ENCODE results near the gene DENND4C.
"Not testable (repeated sequence)": the region's sequence is repeated elsewhere in the genome, so short reads cannot be mapped to it uniquely, and the experiment has no call there.

DENND4C gene

DNA sequence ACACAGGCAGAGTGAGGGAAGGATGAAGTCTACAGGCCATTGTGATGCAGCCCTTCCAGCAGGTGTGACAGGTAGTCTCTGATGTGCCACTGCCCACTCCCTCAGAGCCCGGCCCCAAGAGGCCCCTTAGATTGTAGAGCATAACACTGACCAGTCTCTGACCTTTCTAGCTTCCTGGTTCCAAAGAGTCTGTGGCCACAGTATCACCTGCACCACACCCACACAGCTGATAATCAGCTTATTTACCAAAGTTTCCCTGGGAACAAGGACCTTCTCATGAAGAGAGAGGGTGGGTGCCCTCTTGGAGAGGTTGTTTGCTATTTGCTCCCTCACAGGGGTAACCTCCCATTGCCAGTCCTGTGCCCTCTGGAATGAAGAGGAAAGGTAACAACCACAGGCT, 167.4 kb downstream of the DENND4C start:
- H3K4me3 ChIP-seq (ENCODE audit: low read depth, low read length) = no peak overlapping the region
- no peak for DNase-seq (ENCODE audit: low read depth)
- in situ Hi-C loops (cut with HindIII; ENCODE audit: low sequenced_read_pairs) = no loop called here
- TF ChIP-seq CTCF (IDR thresholded peaks at IDR 0.05; ENCODE audit: low read depth, low read length, missing control alignments) = no peak

- DNase-seq (ENCODE audit: low read depth); in situ Hi-C loops (cut with HindIII; ENCODE audit: low sequenced_read_pairs); H3K4me3 ChIP-seq (ENCODE audit: low read depth, low read length): not testable (repeated sequence)
These were observed 172.7 kb downstream of the DENND4C start for GRCh38 chr9:19403231-19403630.

- no peak overlapping the region for H3K4me3 ChIP-seq (ENCODE audit: low read depth, low read length)
- in situ Hi-C loops (cut with HindIII; ENCODE audit: low sequenced_read_pairs) = no loop called here
- no peak for TF ChIP-seq CTCF (IDR thresholded peaks at IDR 0.05; ENCODE audit: low read depth, low read length, missing control alignments)
- no peak for DNase-seq (ENCODE audit: low read depth)
These were observed 174.0 kb downstream of the DENND4C start for GRCh38 chr9:19404283-19405075.

DNA sequence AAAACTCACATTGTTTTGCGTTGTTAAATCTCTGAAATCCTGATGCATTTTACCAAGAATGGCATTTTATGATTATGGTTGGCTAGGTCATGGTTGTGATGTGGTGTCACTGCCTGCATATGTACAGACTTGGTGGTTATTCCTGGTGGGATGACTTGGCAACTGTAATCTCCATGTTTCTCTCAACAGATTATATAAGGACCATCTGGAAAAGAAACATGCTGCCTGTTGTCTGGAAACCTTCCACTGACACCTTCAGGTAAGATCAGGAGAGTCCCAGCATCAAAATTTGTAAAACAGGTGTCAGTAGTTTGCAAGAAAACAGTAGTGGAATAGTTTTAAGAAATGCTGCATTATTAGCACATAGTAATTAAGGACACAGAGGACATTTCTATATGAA, 175.3 kb downstream of the DENND4C start:
- no peak for TF ChIP-seq CTCF (IDR thresholded peaks at IDR 0.05; ENCODE audit: low read depth, low read length, missing control alignments)
- no peak for DNase-seq (ENCODE audit: low read depth)
- no peak overlapping the region for H3K4me3 ChIP-seq (ENCODE audit: low read depth, low read length)
- in situ Hi-C loops (cut with HindIII; ENCODE audit: low sequenced_read_pairs) = no loop called here

GRCh38 chr9:19408316-19408692, 177.8 kb downstream of the DENND4C start:
- no peak for TF ChIP-seq CTCF (IDR thresholded peaks at IDR 0.05; ENCODE audit: low read depth, low read length, missing control alignments)
- H3K4me3 ChIP-seq (ENCODE audit: low read depth, low read length) = peak overlapping the region; percentile 80
- in situ Hi-C loops (cut with HindIII; ENCODE audit: low sequenced_read_pairs) = no loop called here
- DNase-seq (ENCODE audit: low read depth) = no peak

- in situ Hi-C loops (cut with HindIII; ENCODE audit: low sequenced_read_pairs) = no loop called here
- TF ChIP-seq CTCF (IDR thresholded peaks at IDR 0.05; ENCODE audit: low read depth, low read length, missing control alignments) = no peak
These were observed 178.4 kb downstream of the DENND4C start, which contains the start of gene ACER2 for GRCh38 chr9:19408693-19409400. TSS of gene ACER2 (plus strand) at chr9:19409009. CDS start at chr9:19409085, 76 bp downstream.

More at GRCh38 chr9:19408693-19409400, 178.4 kb downstream of the DENND4C start, which contains the start of gene ACER2:
- peak within 1 kb of the TSS; percentile 80 for H3K4me3 ChIP-seq (ENCODE audit: low read depth, low read length)
- DNase-seq (ENCODE audit: low read depth) = peak; percentile 55

Data from astrocyte of the cerebellum (primary cell).